ENCODE results near the gene SLC16A13.

DNA sequence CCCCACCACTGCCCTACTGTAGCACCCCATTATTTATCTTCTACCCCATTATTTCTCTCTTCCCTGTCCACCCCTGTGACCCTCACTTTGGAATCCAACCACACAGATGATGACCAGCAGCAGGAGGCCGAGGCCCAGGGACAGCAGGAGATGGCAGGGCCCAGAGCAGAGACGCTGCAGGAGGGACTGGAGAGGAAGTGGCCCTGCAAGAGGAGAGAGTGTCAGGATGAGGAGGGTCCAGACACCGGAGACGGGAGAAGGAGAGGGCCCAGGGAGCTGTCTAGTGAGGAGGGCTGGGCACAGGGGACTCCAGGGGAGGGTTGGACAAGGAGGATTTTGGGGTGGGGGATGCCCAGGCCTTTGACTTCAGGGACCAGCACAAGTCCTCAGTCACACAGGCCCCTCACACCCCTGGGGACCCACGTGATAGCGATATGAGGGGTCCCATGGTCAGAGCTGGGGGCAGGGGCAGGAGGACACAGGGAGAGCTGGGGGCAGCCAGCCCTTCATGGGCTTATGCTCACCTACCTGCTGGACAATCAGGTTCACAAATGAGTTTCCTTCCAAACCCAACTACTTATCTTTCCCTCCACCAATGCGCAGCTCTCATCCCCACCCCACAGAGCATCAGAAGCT, 42.2 kb downstream of the SLC16A13 start:
- no peak for TF ChIP-seq NFRKB (IDR thresholded peaks at IDR 0.05)
- no peak for TF ChIP-seq FOXA1 (IDR thresholded peaks at IDR 0.05)
- no peak for TF ChIP-seq ARNT (IDR thresholded peaks at IDR 0.05)
- no peak for TF ChIP-seq FOXM1 (IDR thresholded peaks at IDR 0.05; ENCODE audit: borderline replicate concordance)
- no peak for TF ChIP-seq ELF4 (IDR thresholded peaks at IDR 0.05)
- no peak for TF ChIP-seq CTBP1 (IDR thresholded peaks at IDR 0.05; ENCODE audit: borderline replicate concordance)
- TF ChIP-seq, protein P1, sequence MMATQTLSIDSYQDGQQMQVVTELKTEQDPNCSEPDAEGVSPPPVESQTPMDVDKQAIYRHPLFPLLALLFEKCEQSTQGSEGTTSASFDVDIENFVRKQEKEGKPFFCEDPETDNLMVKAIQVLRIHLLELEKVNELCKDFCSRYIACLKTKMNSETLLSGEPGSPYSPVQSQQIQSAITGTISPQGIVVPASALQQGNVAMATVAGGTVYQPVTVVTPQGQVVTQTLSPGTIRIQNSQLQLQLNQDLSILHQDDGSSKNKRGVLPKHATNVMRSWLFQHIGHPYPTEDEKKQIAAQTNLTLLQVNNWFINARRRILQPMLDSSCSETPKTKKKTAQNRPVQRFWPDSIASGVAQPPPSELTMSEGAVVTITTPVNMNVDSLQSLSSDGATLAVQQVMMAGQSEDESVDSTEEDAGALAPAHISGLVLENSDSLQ (IDR thresholded peaks at IDR 0.05): no peak
- TF ChIP-seq BHLHE40 (IDR thresholded peaks at IDR 0.05; ENCODE audit: borderline replicate concordance): no peak
- TF ChIP-seq SP1 (IDR thresholded peaks at IDR 0.05): no peak
- no peak for TF ChIP-seq FOXK2 (IDR thresholded peaks at IDR 0.05)
- no peak for TF ChIP-seq ZNF384 (IDR thresholded peaks at IDR 0.05)
- no peak for TF ChIP-seq LEF1 (IDR thresholded peaks at IDR 0.05; ENCODE audit: borderline replicate concordance)
- TF ChIP-seq SUZ12 (IDR thresholded peaks at IDR 0.05): no peak
- no peak for TF ChIP-seq TARDBP (IDR thresholded peaks at IDR 0.05)
